ENCODE results near the gene MAGEB17.
A peak's percentile ranks its signal among the peaks of the same experiment; 100 is the strongest.
"Not testable (repeated sequence)": the region's sequence is repeated elsewhere in the genome, so short reads cannot be mapped to it uniquely, and the experiment has no call there.

Gene MAGEB17, protein sequence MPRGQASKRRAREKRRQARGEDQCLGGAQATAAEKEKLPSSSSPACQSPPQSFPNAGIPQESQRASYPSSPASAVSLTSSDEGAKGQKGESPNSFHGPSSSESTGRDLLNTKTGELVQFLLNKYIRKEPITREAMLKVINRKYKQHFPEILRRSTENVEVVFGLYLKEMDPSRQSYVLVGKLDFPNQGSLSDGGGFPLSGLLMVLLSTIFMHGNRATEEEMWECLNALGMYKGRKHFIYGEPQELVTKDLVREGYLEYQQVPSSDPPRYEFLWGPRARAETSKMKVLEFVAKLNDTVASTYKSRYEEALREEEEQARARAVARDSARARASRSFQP

DNA sequence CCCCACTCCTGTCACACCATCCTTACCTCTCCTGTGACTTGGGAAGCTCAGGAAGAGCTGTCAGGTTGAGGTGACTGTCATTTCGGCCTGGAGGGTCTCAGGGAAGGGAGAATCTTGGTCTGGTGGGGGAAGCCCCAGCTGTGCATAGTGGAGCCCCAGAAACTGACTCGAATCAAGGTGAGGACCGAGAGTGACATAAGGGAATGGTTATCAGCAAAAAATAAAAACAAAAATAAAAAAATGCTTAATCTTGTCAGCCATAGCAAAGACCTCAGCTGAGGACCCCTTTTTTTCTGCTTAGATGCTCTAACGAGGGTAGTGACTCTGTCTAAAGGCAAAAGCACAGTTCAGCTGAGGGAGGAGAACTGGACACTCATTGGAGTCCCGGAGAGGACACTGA lies at the start of gene MAGEB17:
MAGEB17 (plus strand) TSS at position 301 of the 400 bp plus-strand sequence. CDS start 2,902 bp downstream, outside the sequence.
- intact Hi-C loops (cut with DNase I) = no loop called here
- no peak for DNase-seq

DNA sequence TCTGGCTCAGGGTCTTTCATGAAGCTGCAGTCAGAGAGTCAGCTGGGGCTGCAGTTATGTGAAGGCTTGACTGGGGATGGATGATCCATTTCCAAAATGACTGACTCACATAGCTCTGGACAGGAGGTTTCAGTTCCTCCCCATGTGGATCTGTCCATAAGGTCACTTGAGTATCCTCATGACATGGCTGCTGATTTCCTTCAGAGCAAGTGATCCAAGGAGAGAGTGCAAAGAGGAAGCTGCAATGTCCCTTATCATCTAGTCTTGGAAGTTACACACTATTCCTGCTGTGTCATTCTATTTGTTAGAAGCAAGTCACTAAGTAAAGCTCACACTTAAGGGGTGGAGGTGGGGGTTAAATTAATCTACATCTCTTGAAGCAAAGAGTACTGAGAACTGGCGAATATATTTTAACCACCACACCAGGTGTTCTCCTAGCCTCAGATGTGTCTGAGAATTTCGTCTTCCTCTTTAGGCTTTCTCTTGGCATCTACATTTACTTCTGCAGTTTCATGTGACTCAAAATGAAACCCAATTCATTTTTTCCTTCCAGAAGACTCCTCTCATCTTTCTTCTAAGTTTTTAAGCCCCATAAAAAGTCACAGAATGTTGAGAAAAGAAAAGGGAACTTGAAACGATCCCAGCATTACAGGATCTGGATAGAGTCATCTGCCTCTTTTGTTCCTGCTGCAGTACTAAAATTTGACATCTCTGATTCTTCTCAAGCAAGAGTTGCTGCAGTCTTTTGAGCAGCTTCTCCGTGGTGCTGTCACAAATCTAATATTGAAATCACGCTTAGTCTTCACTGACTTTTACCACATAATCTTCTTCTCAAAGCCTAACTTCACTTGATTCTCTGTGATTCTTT lies 47.7 kb upstream of the MAGEB17 start:
- intact Hi-C loops (cut with DNase I) = no loop called here
- DNase-seq = no peak

DNA sequence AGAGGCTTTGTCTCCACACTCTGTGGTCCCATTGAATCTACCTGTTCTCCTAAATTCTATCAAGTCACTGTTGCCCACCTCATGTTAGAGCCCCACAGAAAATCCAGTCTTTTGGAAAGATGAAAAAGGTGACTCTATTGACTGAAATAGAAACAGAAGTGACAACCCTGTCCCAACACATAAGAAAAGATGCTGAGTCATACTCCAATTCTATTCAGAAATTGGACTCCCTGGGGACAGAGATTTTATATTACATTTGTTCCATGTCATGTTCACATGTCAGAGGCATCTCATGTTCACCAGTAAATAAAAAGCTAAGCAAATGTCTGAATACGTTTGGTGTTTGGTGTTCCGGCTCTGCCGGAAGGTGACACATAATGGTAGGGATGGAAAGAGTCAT lies 46.9 kb upstream of the MAGEB17 start:
- DNase-seq = no peak
- intact Hi-C loops (cut with DNase I) = no loop called here

DNA sequence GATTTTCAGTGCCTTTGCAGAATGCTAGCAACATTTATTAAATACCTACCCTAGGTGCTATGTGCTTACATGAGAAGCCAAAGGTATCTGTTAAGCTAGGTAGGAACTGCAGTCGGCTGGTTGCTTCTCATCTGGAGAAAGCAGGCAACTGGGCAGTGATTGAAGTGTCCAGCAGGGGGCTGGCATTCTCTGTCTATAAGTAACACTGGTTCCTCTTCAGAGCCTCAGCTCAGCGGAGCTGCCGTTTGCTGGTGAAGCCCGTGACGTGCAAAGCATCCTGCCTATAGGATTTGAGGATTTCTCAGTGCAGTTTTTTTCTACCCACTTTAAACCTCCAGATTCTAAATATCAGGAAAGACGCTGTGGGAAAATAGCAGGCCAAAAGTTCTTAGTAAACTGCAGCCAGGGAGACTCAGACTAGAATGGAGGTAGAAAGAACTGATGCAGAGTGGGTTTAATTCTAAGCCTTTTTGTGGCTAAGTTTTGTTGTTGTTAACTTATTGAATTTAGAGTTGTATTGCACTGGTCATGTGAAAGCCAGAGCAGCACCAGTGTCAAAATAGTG lies 44.0 kb upstream of the MAGEB17 start, which contains the start of gene GRPR:
GRPR (plus strand) TSS at position 344 of the 565 bp plus-strand sequence. CDS start 389 bp downstream, outside the sequence.
- DNase-seq = peak; percentile 36 to 84 (median 68)

DNA sequence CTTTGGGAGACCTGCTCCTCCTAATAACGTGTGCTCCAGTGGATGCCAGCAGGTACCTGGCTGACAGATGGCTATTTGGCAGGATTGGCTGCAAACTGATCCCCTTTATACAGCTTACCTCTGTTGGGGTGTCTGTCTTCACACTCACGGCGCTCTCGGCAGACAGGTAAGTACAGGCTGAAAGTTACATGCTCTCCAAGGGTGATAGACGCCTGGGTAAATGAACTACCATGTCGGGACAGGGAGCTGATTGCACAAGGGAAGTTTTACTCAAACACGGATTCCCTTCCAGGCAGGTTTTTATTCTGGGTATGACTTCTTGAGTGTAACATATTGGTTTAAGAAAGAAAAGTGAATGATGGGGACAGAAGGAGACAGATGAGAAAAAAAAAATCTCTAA lies 43.1 kb upstream of the MAGEB17 start:
- intact Hi-C loops (cut with DNase I) = no loop called here

More for the DNA sequence above, 44.0 kb upstream of the MAGEB17 start, which contains the start of gene GRPR:
- intact Hi-C loops (cut with DNase I) = no loop called here

DNA sequence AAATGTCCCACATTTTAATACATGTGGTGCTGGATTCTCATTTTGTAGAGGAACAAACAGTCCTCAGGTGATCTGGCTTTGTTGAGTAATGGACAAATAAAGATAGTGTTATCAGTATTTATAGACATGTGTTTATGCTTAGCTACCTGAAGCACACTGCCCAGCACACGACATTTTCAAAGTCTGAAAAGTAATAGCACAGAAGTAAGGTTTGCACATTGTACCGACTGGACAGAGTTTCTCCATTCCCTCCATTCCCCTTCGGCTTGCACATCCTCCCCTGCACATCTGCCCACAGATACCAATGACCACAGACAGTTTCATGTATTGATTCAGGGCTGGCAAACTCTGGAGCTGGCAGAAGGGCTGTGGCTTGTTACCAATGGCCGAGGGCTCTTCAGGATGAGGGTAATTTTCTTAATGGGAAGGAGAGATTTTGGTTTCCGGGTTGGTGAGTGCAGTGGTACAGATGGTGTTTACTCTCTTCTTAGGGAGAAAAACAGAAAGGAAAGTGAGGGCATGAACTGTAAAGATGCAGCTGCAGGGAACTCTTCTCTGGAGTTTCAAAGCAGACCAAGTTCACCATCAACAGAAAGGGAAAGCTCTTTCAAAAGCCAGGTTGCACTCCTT lies 41.6 kb upstream of the MAGEB17 start:
- no peak for DNase-seq
- intact Hi-C loops (cut with DNase I) = no loop called here

More for the DNA sequence above, 43.1 kb upstream of the MAGEB17 start:
- DNase-seq = no peak

DNA sequence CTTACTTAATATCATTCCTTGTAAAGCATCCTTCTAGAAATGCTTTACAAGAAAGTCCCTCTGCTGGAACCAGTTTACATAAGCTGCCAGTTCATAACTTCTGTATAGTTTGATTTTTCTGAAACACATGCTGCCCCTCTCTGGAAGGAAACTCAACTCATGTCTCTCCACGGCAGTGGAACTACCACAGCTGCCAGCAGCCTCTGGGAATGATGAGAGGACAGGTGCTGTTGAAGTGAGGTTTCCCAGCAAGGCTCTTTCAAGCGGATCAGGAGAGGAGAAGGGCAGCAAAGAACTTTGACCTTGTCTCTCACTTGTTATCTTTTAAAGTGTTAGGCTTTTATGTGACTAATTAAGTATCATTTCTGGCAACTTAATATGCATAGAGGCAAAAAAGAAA lies 36.6 kb upstream of the MAGEB17 start:
- no peak for DNase-seq
- intact Hi-C loops (cut with DNase I) = no loop called here

DNA sequence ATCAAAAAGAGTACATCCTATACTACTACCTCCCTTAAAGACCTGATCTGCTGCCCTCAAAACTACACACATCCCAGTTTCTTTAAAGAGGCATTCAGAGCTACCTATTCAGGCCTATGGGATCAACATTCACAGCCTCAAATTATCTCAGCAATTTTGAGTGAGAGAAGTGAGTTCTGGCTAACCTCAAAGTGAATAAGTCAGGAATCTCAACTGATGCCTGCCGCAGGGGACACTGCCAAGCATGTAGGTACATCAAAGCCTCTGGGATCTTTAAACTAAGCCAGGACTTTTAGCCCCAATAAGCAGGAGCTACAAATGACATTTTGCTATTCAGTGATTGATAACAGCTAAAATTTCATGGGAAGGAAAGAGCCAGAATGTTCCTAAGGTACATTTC lies 32.3 kb upstream of the MAGEB17 start:
- intact Hi-C loops (cut with DNase I) = no loop called here
- no peak for DNase-seq

DNA sequence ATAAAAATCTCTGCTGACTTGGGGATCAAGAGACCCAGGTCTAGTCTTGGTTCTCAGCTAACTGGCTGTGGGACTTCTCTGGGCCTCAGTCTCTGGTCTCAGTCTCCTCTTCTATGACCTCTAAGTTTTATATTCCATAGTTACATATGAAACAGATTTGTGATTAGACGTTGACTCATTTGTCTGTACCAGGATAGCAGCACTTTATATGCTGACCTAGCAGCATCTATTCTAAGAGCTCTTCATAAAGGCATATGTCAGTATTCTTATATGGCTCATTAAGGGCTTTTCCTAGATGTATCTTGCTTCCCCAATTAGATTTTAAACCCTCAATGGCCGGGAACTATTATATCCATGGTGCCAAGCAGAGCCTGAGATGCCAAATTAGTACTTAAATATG lies 31.2 kb upstream of the MAGEB17 start:
- DNase-seq = no peak

DNA sequence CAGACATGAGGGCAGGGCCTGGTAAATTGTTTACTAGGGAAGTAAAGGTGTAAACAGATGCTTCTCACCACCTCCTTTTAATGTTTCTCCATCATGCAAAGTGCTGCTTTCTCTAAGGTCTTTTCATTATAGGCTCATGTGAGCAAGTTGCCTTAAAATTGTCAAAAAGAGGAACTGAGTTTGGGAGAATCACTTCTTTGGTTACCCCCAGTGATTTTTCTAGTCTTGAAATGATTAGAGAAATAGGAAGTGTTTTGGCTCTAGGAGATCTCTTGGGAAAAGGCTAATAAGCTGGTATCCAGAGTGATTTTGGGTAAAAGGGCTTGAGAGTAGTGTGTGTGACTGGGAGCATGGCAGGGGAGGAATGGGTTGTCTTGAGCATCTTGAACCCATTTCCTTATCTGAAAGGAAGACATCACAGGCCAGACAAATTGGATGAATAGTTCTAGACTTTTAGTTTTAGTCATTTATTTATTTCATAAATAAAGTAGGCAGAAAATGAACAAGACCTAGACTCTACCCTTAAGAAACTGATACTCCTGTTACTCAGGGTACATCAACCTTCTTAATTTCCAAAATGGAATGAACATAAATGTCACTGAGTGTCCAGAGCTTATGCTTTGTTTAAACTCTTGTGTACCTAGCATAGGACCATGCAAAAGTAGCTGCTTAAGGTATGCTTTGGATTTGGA lies 29.7 kb upstream of the MAGEB17 start:
- intact Hi-C loops (cut with DNase I) = no loop called here
- no peak for DNase-seq

More for the DNA sequence above, 31.2 kb upstream of the MAGEB17 start:
- intact Hi-C loops (cut with DNase I) = no loop called here

DNA sequence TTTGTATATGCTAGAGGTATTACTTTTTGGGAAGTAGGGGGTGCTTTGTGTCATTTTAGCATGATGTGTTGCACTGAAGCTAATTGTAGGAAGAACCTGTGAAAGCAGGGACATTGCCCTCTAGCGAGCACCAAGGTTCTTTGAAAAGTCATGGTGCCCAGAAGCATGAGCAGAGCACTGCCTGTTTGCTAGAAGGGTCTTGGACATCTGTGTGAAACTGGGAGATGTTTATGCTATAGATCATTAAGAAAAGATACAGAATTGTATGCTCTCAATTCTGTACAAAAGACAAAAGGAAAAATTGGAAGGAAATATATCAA lies 29.2 kb upstream of the MAGEB17 start:
- no peak for DNase-seq
- intact Hi-C loops (cut with DNase I) = no loop called here

DNA sequence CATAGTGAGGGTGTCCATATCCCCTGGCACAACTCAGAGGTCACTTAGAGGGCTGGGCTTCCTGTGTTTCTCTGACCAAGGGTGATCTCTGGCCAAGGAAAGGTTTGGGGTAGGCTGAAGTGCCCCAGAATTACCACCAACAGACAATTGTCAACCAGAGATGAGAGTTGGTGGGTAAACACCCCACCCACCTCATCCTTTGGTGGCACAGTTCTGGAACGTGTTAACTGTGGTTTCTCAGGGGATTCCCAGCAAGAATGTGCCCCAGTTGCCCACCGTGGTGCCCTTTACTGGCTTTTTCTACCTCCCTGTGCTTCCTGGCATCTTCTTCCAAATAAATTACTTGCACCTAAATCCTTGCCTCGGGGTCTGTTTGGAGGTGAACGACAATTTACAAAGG lies 26.8 kb upstream of the MAGEB17 start:
- no peak for DNase-seq

DNA sequence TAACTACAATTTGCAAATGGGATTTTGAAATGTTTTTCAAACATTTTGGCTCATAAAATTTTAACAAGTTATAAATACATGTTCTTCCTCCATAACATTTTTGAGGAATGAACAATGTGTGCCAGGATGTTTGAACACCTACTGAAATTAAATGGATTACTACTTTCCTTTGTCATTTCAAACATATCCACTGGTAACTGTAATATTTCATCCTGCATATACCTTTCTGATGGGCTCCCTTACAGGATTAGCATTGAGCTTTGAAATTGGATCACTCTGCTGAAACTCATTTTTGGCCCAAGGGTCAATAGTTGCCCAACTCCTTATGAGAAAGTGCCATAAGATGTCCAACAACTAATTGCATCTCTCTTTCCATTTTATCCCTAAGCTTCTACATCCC lies 26.3 kb upstream of the MAGEB17 start:
- intact Hi-C loops (cut with DNase I) = no loop called here
- no peak for DNase-seq

More for the DNA sequence above, 26.8 kb upstream of the MAGEB17 start:
- intact Hi-C loops (cut with DNase I) = no loop called here

DNA sequence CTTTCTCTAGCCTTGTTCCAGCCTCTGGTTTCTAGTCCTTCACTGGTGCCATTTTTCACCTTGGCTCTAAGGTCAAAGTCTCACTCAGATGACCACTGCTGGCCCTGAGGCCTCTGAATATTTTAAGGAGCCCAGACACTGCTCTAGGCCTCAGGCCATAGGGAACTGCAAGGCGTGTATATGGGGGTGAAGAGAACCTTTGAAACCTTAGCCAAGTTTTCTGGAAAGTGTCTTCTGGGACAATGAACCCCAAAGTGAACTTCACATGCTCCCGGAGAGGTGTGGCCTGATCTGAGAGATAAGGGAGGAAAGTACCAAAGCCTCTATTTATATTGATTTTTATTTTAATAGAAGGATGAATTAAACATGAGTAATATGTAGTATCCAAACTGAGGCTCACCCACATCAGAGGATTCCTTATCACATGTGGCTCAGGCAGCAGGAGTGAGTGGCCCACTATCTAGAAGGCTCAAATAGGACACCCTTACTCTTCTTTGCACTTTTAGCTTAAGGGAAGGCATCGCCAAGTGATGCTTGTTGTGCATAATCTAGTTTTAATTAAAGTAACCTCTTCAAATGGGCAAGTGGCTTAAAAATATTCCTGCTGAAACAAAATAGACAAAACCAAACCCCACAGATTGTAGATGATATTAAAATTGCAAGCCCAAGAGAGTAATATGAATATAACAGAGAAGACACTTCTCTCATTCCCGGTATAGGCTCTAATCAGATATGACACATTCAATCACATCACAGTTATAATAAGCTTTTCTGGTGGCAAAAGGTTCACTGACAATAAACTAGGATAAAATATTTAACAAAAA lies 25.6 kb upstream of the MAGEB17 start:
- no peak for DNase-seq

DNA sequence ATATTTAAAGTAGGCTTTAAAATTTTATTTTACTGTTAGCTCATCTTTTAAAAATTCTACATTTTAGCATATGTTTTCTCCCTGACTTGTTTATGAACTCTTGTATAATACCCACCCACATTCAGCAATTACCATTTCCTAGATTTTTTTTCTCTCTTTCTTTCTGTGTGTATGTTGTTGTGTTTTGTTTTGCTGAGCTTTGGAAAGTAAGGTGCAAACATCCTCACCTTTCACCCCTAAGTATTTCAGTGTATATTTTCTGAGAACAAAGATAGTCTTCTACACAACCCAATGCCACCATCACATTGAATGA lies 25.1 kb upstream of the MAGEB17 start:
- intact Hi-C loops (cut with DNase I) = no loop called here
- DNase-seq = no peak

More for the DNA sequence above, 25.6 kb upstream of the MAGEB17 start:
- intact Hi-C loops (cut with DNase I) = no loop called here

DNA sequence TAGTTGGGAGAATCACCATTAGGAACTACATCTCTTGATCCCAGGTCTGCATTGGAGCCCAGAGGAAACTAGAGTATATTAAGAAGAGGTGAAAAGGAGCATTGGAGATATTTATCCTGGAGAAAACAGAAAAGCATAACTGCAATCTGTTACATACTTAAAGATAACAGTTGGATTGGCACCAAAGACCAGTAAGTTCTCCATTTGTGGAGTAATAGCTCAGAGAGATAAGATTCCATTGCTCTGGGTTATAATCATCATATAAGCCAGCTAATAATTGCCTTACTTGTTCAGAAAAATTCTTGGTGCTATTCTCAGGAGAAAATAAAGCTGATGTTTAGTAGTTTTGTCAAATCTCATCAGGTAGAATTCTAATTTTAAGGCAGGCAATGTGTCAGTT lies 23.3 kb upstream of the MAGEB17 start:
- intact Hi-C loops (cut with DNase I) = no loop called here
- DNase-seq = no peak

DNA sequence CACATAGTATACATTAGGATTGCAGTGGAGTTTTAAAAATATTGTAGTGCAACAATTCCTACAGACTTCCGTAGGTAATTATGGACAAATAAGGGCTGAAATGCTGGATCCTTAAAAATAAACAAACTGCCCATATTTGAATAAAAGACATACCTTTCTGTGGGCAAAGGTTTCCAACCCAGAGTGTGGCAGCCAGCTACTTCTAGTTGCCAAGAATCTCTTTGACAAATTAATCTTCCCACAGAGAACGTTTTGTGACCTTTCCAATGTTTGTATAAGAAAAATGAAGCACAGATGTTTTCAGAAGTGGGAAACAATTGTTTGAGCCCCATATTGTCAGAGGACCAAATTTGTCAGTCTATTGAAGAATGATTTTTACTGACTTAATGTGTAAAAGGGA lies 22.9 kb upstream of the MAGEB17 start:
- intact Hi-C loops (cut with DNase I) = no loop called here
- DNase-seq = no peak

DNA sequence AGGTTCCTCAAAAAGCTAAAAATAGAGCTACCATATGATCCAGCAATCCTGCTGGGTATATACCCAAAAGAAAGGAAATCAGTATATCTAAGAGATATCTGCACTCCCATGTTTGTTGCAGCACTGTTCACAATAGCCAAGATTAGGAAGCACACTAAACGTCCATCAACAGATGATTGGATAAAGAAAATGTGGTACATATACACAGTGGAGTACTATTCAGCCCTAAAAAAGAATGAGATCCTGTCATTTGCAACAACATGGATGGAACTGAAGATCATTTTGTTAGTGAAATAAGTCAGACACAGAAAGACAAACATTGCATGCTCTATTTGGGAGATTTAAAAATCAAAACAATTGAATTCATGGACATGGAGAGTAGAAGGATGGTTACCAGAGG lies 22.2 kb upstream of the MAGEB17 start:
- intact Hi-C loops (cut with DNase I) = not testable (repeated sequence)

More for the DNA sequence above, 22.2 kb upstream of the MAGEB17 start:
- DNase-seq = not testable (repeated sequence)

All from head of caudate nucleus (tissue), 42 donors.